ENCODE measurements around the gene CALB2. TPM values are rescaled to one million over a fixed set of nuclear protein-coding genes. Genes with fewer than 3 reads are reported as not detected.

Gene CALB2
- total RNA-seq, 2 experiments from 2014 or later, result not detected

DNA sequence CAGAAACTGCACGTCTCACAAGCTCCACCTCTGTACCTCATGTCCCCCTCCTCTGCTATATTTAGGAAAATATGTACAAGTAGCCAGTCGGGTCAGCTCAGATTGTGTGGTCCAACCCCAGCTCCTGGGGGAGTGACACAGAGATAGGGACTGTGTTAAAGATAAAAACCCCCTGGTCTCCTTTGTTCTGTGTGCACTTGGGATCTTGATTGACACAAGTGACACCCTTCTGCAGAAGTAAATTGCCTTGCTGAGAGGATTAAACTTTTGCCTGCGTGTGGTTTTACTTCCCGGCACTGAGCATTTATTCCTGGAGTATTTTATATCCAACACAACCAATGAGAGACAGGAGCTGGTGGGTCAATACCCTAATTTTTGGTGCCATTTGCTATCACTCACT lies 45.8 kb downstream of the CALB2 start:
- ChIA-PET POLR2A (no interaction called here), CTCF (ENCODE audit: unreplicated experiment) (no interaction called here)
- DNase-seq (ENCODE audit: low spot score), result no peak
- Histone ChIP-seq H2AFZ (ENCODE audit: low read length) (no peak overlapping the region), H3K36me3 (ENCODE audit: insufficient read depth, low read length) (no peaks in the 10 kb centered on the region), H3K79me2 (ENCODE audit: insufficient read depth, low read depth, low read length) (no peaks in the 10 kb centered on the region), H3K9me2 (ENCODE audit: insufficient read depth, low read length) (no peaks in the 10 kb centered on the region), H3K4me1 (ENCODE audit: insufficient read depth, low read length, poor library complexity, severe bottlenecking) (no peaks in the 10 kb centered on the region), H3K4me3 (ENCODE audit: low read depth, low read length, poor library complexity, severe bottlenecking) (no peak overlapping the region), H4K20me1 (ENCODE audit: insufficient read depth, low read length) (no peaks in the 10 kb centered on the region), H3K4me2 (ENCODE audit: low read length) (no peak overlapping the region), H3K9me3 (ENCODE audit: low read length) (no peaks in the 10 kb centered on the region), H3K27ac (ENCODE audit: low read depth, low read length, poor library complexity, severe bottlenecking) (no peak overlapping the region)
- intact Hi-C loops (cut with micrococcal nuclease; ENCODE audit: unreplicated experiment), result no loop called here
- no TSS peak for BruUV-seq (replicated peaks)
- TF ChIP-seq, protein P1, sequence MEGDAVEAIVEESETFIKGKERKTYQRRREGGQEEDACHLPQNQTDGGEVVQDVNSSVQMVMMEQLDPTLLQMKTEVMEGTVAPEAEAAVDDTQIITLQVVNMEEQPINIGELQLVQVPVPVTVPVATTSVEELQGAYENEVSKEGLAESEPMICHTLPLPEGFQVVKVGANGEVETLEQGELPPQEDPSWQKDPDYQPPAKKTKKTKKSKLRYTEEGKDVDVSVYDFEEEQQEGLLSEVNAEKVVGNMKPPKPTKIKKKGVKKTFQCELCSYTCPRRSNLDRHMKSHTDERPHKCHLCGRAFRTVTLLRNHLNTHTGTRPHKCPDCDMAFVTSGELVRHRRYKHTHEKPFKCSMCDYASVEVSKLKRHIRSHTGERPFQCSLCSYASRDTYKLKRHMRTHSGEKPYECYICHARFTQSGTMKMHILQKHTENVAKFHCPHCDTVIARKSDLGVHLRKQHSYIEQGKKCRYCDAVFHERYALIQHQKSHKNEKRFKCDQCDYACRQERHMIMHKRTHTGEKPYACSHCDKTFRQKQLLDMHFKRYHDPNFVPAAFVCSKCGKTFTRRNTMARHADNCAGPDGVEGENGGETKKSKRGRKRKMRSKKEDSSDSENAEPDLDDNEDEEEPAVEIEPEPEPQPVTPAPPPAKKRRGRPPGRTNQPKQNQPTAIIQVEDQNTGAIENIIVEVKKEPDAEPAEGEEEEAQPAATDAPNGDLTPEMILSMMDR (conservative IDR thresholded peaks at IDR 0.05; ENCODE audit: low read length), result no peak
- no peak for TF ChIP-seq EZH2phosphoT487 (IDR thresholded peaks at IDR 0.05; ENCODE audit: borderline replicate concordance, low read depth, low read length)

DNA sequence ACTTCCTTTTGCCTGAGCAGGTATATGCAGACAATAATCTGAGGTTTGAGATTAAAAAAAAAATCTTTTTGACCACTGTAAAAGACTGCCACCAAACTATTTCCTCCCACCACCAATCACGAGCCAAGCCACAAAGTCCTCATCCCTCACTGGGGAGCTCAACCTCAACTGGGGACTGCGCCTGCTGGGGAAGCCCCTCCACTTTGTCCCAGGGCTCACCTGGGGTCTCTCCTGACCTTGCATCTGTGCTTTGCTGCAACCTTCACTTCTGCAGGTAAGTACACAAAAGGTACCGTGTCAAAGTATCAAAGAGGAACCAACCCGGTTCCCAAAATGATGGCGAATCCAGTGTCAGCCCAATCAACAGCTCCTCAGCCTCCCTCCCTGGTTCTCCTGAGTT lies 47.8 kb downstream of the CALB2 start:
- intact Hi-C loops (cut with micrococcal nuclease; ENCODE audit: unreplicated experiment), result no loop called here
- no peak overlapping the region for H3K27ac ChIP-seq (ENCODE audit: low read depth, low read length, poor library complexity, severe bottlenecking)
- H3K79me2 ChIP-seq (ENCODE audit: insufficient read depth, low read depth, low read length), result no peaks in the 10 kb centered on the region
- ChIA-PET POLR2A (interaction anchor here (1.0 kb wide), 1 partner anchor 208 kb away, joined by 3 read pairs; no protein-coding TSS in a partner anchor), CTCF (ENCODE audit: unreplicated experiment) (no interaction called here)
- DNase-seq (ENCODE audit: low spot score), result no peak
- no peak overlapping the region for H2AFZ ChIP-seq (ENCODE audit: low read length)
- no peak for TF ChIP-seq EZH2phosphoT487 (IDR thresholded peaks at IDR 0.05; ENCODE audit: borderline replicate concordance, low read depth, low read length)
- TF ChIP-seq, protein P1 (conservative IDR thresholded peaks at IDR 0.05; ENCODE audit: low read length), result no peak
- H3K4me2 ChIP-seq (ENCODE audit: low read length), result no peak overlapping the region
- H3K36me3 ChIP-seq (ENCODE audit: insufficient read depth, low read length), result no peaks in the 10 kb centered on the region
- BruUV-seq (replicated peaks), result no TSS peak
- no peaks in the 10 kb centered on the region for H4K20me1 ChIP-seq (ENCODE audit: insufficient read depth, low read length)
- no peaks in the 10 kb centered on the region for H3K4me1 ChIP-seq (ENCODE audit: insufficient read depth, low read length, poor library complexity, severe bottlenecking)
- no peaks in the 10 kb centered on the region for H3K9me3 ChIP-seq (ENCODE audit: low read length)
- H3K4me3 ChIP-seq (ENCODE audit: low read depth, low read length, poor library complexity, severe bottlenecking), result no peak overlapping the region
- no peaks in the 10 kb centered on the region for H3K9me2 ChIP-seq (ENCODE audit: insufficient read depth, low read length)

DNA sequence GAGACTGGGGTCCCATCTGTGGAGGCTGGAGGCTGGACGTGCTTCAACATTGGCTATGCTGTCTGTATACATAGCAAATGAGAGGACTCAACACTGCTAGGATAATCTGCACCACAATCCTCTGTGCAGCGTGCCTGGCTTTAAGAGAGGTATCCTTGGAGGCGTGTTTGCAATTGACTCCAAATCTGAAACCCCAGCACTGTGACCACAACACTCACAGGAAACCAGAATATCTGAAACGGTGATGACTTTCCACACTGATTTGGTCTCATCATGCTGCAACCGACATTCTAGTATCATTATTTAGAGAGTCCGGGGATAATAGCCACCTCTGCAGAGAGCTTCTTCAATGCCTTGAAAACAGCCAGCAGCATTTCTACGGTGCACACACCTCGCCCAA lies 48.2 kb downstream of the CALB2 start:
- no peak overlapping the region for H3K27ac ChIP-seq (ENCODE audit: low read depth, low read length, poor library complexity, severe bottlenecking)
- no peaks in the 10 kb centered on the region for H3K9me2 ChIP-seq (ENCODE audit: insufficient read depth, low read length)
- TF ChIP-seq EZH2phosphoT487 (IDR thresholded peaks at IDR 0.05; ENCODE audit: borderline replicate concordance, low read depth, low read length), result no peak
- TF ChIP-seq, protein P1 (conservative IDR thresholded peaks at IDR 0.05; ENCODE audit: low read length), result no peak
- POLR2A ChIA-PET, result interaction anchor here (1.0 kb wide), 1 partner anchor 208 kb away, joined by 3 read pairs; no protein-coding TSS in a partner anchor
- BruUV-seq (replicated peaks), result no TSS peak
- no peak for DNase-seq (ENCODE audit: low spot score)
- no peaks in the 10 kb centered on the region for H3K4me1 ChIP-seq (ENCODE audit: insufficient read depth, low read length, poor library complexity, severe bottlenecking)
- H3K4me2 ChIP-seq (ENCODE audit: low read length), result no peak overlapping the region
- CTCF ChIA-PET (ENCODE audit: unreplicated experiment), result no interaction called here
- H3K79me2 ChIP-seq (ENCODE audit: insufficient read depth, low read depth, low read length), result no peaks in the 10 kb centered on the region
- no peak overlapping the region for H2AFZ ChIP-seq (ENCODE audit: low read length)
- H3K4me3 ChIP-seq (ENCODE audit: low read depth, low read length, poor library complexity, severe bottlenecking), result no peak overlapping the region
- H4K20me1 ChIP-seq (ENCODE audit: insufficient read depth, low read length), result no peaks in the 10 kb centered on the region
- intact Hi-C loops (cut with micrococcal nuclease; ENCODE audit: unreplicated experiment), result no loop called here
- no peaks in the 10 kb centered on the region for H3K36me3 ChIP-seq (ENCODE audit: insufficient read depth, low read length)
- H3K9me3 ChIP-seq (ENCODE audit: low read length), result no peaks in the 10 kb centered on the region
